ENCODE measurements around the gene FBH1.

Gene FBH1

GRCh38 chr10:5953676-5954075 lies 63.6 kb downstream of the FBH1 start:
- Histone ChIP-seq H3K27ac (ENCODE audit: poor library complexity, severe bottlenecking) (no peak overlapping the region), H3K36me3 (ENCODE audit: low read depth) (no peaks in the 10 kb centered on the region), H3K27me3 (ENCODE audit: insufficient read depth, poor library complexity, severe bottlenecking) (no peaks in the 10 kb centered on the region), H3K4me1 (ENCODE audit: insufficient read depth, poor library complexity, severe bottlenecking) (peaks cover 19% of the 10 kb centered on the region), H3K9me3 (ENCODE audit: severe bottlenecking) (no peaks in the 10 kb centered on the region), H3K4me3 (ENCODE audit: severe bottlenecking) (no peak overlapping the region)
- no peak for ATAC-seq (ENCODE audit: low read depth)
- TF ChIP-seq, protein P1, sequence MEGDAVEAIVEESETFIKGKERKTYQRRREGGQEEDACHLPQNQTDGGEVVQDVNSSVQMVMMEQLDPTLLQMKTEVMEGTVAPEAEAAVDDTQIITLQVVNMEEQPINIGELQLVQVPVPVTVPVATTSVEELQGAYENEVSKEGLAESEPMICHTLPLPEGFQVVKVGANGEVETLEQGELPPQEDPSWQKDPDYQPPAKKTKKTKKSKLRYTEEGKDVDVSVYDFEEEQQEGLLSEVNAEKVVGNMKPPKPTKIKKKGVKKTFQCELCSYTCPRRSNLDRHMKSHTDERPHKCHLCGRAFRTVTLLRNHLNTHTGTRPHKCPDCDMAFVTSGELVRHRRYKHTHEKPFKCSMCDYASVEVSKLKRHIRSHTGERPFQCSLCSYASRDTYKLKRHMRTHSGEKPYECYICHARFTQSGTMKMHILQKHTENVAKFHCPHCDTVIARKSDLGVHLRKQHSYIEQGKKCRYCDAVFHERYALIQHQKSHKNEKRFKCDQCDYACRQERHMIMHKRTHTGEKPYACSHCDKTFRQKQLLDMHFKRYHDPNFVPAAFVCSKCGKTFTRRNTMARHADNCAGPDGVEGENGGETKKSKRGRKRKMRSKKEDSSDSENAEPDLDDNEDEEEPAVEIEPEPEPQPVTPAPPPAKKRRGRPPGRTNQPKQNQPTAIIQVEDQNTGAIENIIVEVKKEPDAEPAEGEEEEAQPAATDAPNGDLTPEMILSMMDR (IDR thresholded peaks at IDR 0.05; ENCODE audit: poor library complexity, severe bottlenecking) = no peak
- DNase-seq (ENCODE audit: low spot score) = no peak

- DNase-seq (ENCODE audit: low spot score) = no peak
- TF ChIP-seq, protein P1 (IDR thresholded peaks at IDR 0.05; ENCODE audit: poor library complexity, severe bottlenecking) = no peak
Measured at GRCh38 chr10:5956146-5956936, 66.3 kb downstream of the FBH1 start.

DNA sequence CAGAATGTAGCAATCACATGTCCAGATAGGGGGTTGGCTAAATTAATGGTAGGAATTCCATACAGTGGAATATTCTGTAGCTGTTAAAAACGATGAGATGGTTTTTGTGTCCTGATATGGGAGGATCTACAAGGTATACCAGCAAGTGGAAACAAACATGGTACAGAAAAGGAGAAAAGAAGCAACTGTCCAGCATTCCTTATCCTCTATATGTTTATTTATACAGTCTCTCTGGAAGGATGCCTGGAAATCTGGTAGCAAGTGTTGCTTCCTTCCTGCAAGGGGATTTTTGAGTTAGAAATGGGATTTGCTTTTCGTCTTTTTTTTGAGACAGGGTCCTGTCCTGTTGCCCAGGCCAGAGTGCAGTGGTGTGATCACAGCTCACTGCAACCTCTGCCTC lies 68.0 kb downstream of the FBH1 start:
- H3K9me3 ChIP-seq (ENCODE audit: severe bottlenecking) = no peaks in the 10 kb centered on the region
- H3K27me3 ChIP-seq (ENCODE audit: insufficient read depth, poor library complexity, severe bottlenecking) = no peaks in the 10 kb centered on the region
- no peak overlapping the region for H3K4me3 ChIP-seq (ENCODE audit: severe bottlenecking)
- no peaks in the 10 kb centered on the region for H3K36me3 ChIP-seq (ENCODE audit: low read depth)
- peak overlapping the region; percentile 21 for H3K27ac ChIP-seq (ENCODE audit: poor library complexity, severe bottlenecking)
- DNase-seq (ENCODE audit: low spot score) (no peak), ATAC-seq (ENCODE audit: low read depth) (no peak)
- H3K4me1 ChIP-seq (ENCODE audit: insufficient read depth, poor library complexity, severe bottlenecking) = peaks cover 7% of the 10 kb centered on the region
- TF ChIP-seq, protein P1 (IDR thresholded peaks at IDR 0.05; ENCODE audit: poor library complexity, severe bottlenecking) = no peak

More at GRCh38 chr10:5956146-5956936, 66.3 kb downstream of the FBH1 start:
- no peaks in the 10 kb centered on the region for H3K27me3 ChIP-seq (ENCODE audit: insufficient read depth, poor library complexity, severe bottlenecking)
- H3K36me3 ChIP-seq (ENCODE audit: low read depth) = no peaks in the 10 kb centered on the region
- peaks cover 11% of the 10 kb centered on the region for H3K4me1 ChIP-seq (ENCODE audit: insufficient read depth, poor library complexity, severe bottlenecking)
- H3K27ac ChIP-seq (ENCODE audit: poor library complexity, severe bottlenecking) = no peak overlapping the region
- H3K4me3 ChIP-seq (ENCODE audit: severe bottlenecking) = no peak overlapping the region
- no peaks in the 10 kb centered on the region for H3K9me3 ChIP-seq (ENCODE audit: severe bottlenecking)
- no peak for ATAC-seq (ENCODE audit: low read depth)

- TF ChIP-seq, protein P1 (IDR thresholded peaks at IDR 0.05; ENCODE audit: poor library complexity, severe bottlenecking) = no peak
- Histone ChIP-seq H3K4me1 (ENCODE audit: insufficient read depth, poor library complexity, severe bottlenecking) (peaks cover 7% of the 10 kb centered on the region), H3K9me3 (ENCODE audit: severe bottlenecking) (no peaks in the 10 kb centered on the region), H3K27ac (ENCODE audit: poor library complexity, severe bottlenecking) (peak overlapping the region; percentile 21), H3K27me3 (ENCODE audit: insufficient read depth, poor library complexity, severe bottlenecking) (no peaks in the 10 kb centered on the region), H3K4me3 (ENCODE audit: severe bottlenecking) (no peak overlapping the region), H3K36me3 (ENCODE audit: low read depth) (no peaks in the 10 kb centered on the region)
- ATAC-seq (ENCODE audit: low read depth) = peak; percentile 42; the same call in 1 of the 3 replicates
- DNase-seq (ENCODE audit: low spot score) = no peak
Measured at GRCh38 chr10:5958675-5959074, 68.6 kb downstream of the FBH1 start.

- Histone ChIP-seq H3K27ac (ENCODE audit: poor library complexity, severe bottlenecking) (peak overlapping the region; percentile 21), H3K4me3 (ENCODE audit: severe bottlenecking) (no peak overlapping the region), H3K36me3 (ENCODE audit: low read depth) (no peaks in the 10 kb centered on the region), H3K4me1 (ENCODE audit: insufficient read depth, poor library complexity, severe bottlenecking) (peaks cover 7% of the 10 kb centered on the region), H3K9me3 (ENCODE audit: severe bottlenecking) (no peaks in the 10 kb centered on the region), H3K27me3 (ENCODE audit: insufficient read depth, poor library complexity, severe bottlenecking) (no peaks in the 10 kb centered on the region)
- ATAC-seq (ENCODE audit: low read depth) = no peak
- no peak for DNase-seq (ENCODE audit: low spot score)
- TF ChIP-seq, protein P1 (IDR thresholded peaks at IDR 0.05; ENCODE audit: poor library complexity, severe bottlenecking) = no peak
Measured at GRCh38 chr10:5959142-5959541, 69.1 kb downstream of the FBH1 start.

Measured in RWPE2 (cell line).